Embryonic facial prominence (tissue), 1 donor: ENCODE data around the gene GRIN2C.

ENCODE experiments used
- DNase-seq: peaks from one replicate; pipeline ENCODE4 v3.0.0-alpha.2; 2016; ENCODE audit errors: extremely low spot score

Gene GRIN2C

GRCh38 chr17:74864297-74864865 lies 4.7 kb upstream of the GRIN2C start:
- no peak for DNase-seq

- DNase-seq = no peak
Measured at GRCh38 chr17:74863420-74864296, 4.0 kb upstream of the GRIN2C start.

GRCh38 chr17:74862919-74863318 lies 3.2 kb upstream of the GRIN2C start:
- no peak for DNase-seq

GRCh38 chr17:74862108-74862901 lies 2.6 kb upstream of the GRIN2C start:
- DNase-seq = no peak

GRCh38 chr17:74861662-74862107 lies 2.0 kb upstream of the GRIN2C start:
- DNase-seq = no peak

- no peak for DNase-seq
Measured at GRCh38 chr17:74860872-74861661, 1.4 kb upstream of the GRIN2C start.

- no peak for DNase-seq
Measured at GRCh38 chr17:74860229-74860871, 665 bp upstream of the GRIN2C start.

- no peak for DNase-seq
Measured at GRCh38 chr17:74858672-74859458, 820 bp downstream of the GRIN2C start.

GRCh38 chr17:74857191-74857590 lies 2.5 kb downstream of the GRIN2C start:
- DNase-seq = no peak

GRCh38 chr17:74856112-74856511 lies 3.6 kb downstream of the GRIN2C start:
- no peak for DNase-seq

GRCh38 chr17:74855323-74855722 lies 4.4 kb downstream of the GRIN2C start:
- DNase-seq = no peak

- DNase-seq = no peak
Measured at GRCh38 chr17:74854792-74855191, 4.9 kb downstream of the GRIN2C start.

GRCh38 chr17:74853669-74854068 lies 6.0 kb downstream of the GRIN2C start:
- DNase-seq = no peak

- no peak for DNase-seq
Measured at GRCh38 chr17:74853048-74853397, 6.7 kb downstream of the GRIN2C start.

GRCh38 chr17:74852237-74853047 lies 7.2 kb downstream of the GRIN2C start:
- DNase-seq = no peak

GRCh38 chr17:74851612-74852236 lies 8.0 kb downstream of the GRIN2C start:
- DNase-seq = no peak

- no peak for DNase-seq
Measured at GRCh38 chr17:74850914-74851313, 8.8 kb downstream of the GRIN2C start.

- no peak for DNase-seq
Measured at GRCh38 chr17:74850310-74850709, 9.4 kb downstream of the GRIN2C start.
